Caco-2 (cell line): ENCODE results near the gene ULK3. TPM values are rescaled to one million over a fixed set of nuclear protein-coding genes. Genes with fewer than 3 reads are reported as not detected.

Experiments
- BruUV-seq: library from RNA; stranded (reverse); fragments of 400-500 nt; replicated peaks from 2 replicates; lab custom pipeline; 2021; lab: Mats Ljungman, UMichigan
- CTCF ChIA-PET: fragments of 300-600 bp; sonication (Branson Sonifier 250); formaldehyde crosslinking; loops from one replicate; lab custom pipeline; 2022; ENCODE audit warnings: antibody characterized with exemption; lab: Charles Lee
- POLR2A ChIA-PET: fragments of 300-600 bp; sonication (Branson Sonifier 250); formaldehyde crosslinking; loops from one replicate; lab custom pipeline; 2022; ENCODE audit warnings: antibody characterized with exemption; lab: Charles Lee
- DNase-seq, 2 experiments: peaks; one replicate each; pipeline versions ENCODE4 v3.0.0 to v3.0.0-alpha.2; 2020 to 2022
- H3K27me3 ChIP-seq: replicated peaks from 2 replicates; pipeline ENCODE4 v1.6.0; 2011; ENCODE audit warnings: low read length; ENCODE audit not compliant: control insufficient read depth, insufficient read depth
- H3K36me3 ChIP-seq: 2 replicates; pipeline ENCODE4 v1.5.1; 2011; ENCODE audit warnings: low read length; ENCODE audit not compliant: control insufficient read depth, insufficient read depth
- H3K4me1 ChIP-seq: fragments of 250-450 bp; sonication (Bioruptor Pico); 2 replicates; pipeline ENCODE4 v1.5.1; 2020; ENCODE audit warnings: mild to moderate bottlenecking
- H3K4me3 ChIP-seq: 2 replicates; pipeline ENCODE4 v1.5.1; 2011; ENCODE audit warnings: low read depth, mild to moderate bottlenecking, control low read depth, low read length
- H3K9me3 ChIP-seq: fragments of 250-450 bp; sonication (Bioruptor Pico); 2 replicates; pipeline ENCODE4 v1.5.1; 2020; ENCODE audit warnings: mild to moderate bottlenecking, moderate library complexity
- H3K27ac Mint-ChIP-seq: one replicate; pipeline ENCODE4 v1.8.0; 2022; ENCODE audit warnings: mixed read lengths; ENCODE audit not compliant: unreplicated experiment
- H3K27me3 Mint-ChIP-seq: one replicate; pipeline ENCODE4 v1.8.0; 2022; ENCODE audit warnings: mixed read lengths; ENCODE audit not compliant: insufficient read depth, unreplicated experiment
- H3K36me3 Mint-ChIP-seq: one replicate; pipeline ENCODE4 v1.8.0; 2022; ENCODE audit warnings: mild to moderate bottlenecking, mixed read lengths; ENCODE audit not compliant: insufficient read depth, unreplicated experiment
- H3K4me1 Mint-ChIP-seq: one replicate; pipeline ENCODE4 v1.8.0; 2022; ENCODE audit warnings: low read depth, mixed read lengths; ENCODE audit not compliant: unreplicated experiment
- H3K4me3 Mint-ChIP-seq: one replicate; pipeline ENCODE4 v1.8.0; 2022; ENCODE audit warnings: mild to moderate bottlenecking, moderate library complexity, mixed read lengths; ENCODE audit not compliant: unreplicated experiment
- H3K9me3 Mint-ChIP-seq: one replicate; pipeline ENCODE4 v1.8.0; 2022; ENCODE audit warnings: mixed read lengths; ENCODE audit not compliant: unreplicated experiment
- intact Hi-C: fragments of 100-400 bp; cut with micrococcal nuclease; formaldehyde crosslinking; loops from one replicate; pipeline ENCODE4 v1.10.0; 2022; ENCODE audit not compliant: unreplicated experiment
- total RNA-seq: library from RNA; stranded (reverse); gene quantifications from 2 replicates; pipeline ENCODE4 v1.2.3, GENCODE V29; 2022
- TF ChIP-seq, protein P1 (sequence below), 2 experiments: fragments of 200-600 bp in 1 of 2; IDR thresholded peaks; 1 replicate in 1 of 2; 2 replicates in 1 of 2; pipeline versions ENCODE4 v1.5.1 to v1.8.0; 2011 to 2022; ENCODE audit warnings: antibody characterized with exemption in 1 of 2, control low read depth in 1 of 2, inconsistent platforms in 1 of 2, low read depth in 1 of 2, low read length in 1 of 2, mild to moderate bottlenecking in 1 of 2, moderate library complexity in 1 of 2; ENCODE audit not compliant: insufficient read depth in 1 of 2, severe bottlenecking in 1 of 2, unreplicated experiment in 1 of 2

The ULK3 gene
- total RNA-seq, 1 experiment from 2014 or later = 33.4 TPM

DNA sequence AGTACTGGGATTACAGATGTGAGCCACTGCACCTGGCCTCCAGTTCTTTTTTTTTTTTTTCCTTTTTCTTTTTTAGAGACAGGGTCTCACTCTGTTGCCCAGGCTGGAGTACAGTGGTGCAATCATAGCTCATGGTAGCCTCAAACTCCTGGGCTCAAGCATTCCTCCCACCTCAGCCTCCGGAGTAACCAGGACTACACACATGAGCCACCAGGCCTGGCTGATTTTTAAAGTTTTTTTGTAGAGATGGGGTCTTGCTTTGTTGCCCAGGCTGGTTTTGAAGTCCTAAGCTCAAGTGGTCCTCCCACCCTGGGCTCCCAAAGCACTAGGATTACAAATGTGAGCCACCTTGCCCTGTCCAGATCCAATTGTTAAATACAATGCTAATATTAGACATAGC lies 13.6 kb upstream of the ULK3 start:
- no peak overlapping the region for H3K27ac Mint-ChIP-seq
- no peaks in the 10 kb centered on the region for H3K9me3 ChIP-seq
- H3K36me3 Mint-ChIP-seq = peaks cover 32% of the 10 kb centered on the region
- intact Hi-C loops = no loop called here
- no peaks in the 10 kb centered on the region for H3K27me3 ChIP-seq
- no TSS peak for BruUV-seq
- no peaks in the 10 kb centered on the region for H3K27me3 Mint-ChIP-seq
- TF ChIP-seq, protein P1, sequence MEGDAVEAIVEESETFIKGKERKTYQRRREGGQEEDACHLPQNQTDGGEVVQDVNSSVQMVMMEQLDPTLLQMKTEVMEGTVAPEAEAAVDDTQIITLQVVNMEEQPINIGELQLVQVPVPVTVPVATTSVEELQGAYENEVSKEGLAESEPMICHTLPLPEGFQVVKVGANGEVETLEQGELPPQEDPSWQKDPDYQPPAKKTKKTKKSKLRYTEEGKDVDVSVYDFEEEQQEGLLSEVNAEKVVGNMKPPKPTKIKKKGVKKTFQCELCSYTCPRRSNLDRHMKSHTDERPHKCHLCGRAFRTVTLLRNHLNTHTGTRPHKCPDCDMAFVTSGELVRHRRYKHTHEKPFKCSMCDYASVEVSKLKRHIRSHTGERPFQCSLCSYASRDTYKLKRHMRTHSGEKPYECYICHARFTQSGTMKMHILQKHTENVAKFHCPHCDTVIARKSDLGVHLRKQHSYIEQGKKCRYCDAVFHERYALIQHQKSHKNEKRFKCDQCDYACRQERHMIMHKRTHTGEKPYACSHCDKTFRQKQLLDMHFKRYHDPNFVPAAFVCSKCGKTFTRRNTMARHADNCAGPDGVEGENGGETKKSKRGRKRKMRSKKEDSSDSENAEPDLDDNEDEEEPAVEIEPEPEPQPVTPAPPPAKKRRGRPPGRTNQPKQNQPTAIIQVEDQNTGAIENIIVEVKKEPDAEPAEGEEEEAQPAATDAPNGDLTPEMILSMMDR (IDR thresholded peaks at IDR 0.05; ENCODE audit: insufficient read depth in 1 of 2, low read depth in 1 of 2, low read length in 1 of 2, severe bottlenecking in 1 of 2, unreplicated experiment in 1 of 2) = no peak
- no peak for DNase-seq
- H3K4me3 Mint-ChIP-seq = no peak overlapping the region
- ChIA-PET POLR2A (no interaction called here), CTCF (interaction anchor here (0.7 kb wide), 1 partner anchor 20 kb away, joined by 3 read pairs; no protein-coding TSS in a partner anchor)
- H3K4me1 ChIP-seq = peaks cover 10% of the 10 kb centered on the region
- peaks cover 15% of the 10 kb centered on the region for H3K4me1 Mint-ChIP-seq
- H3K9me3 Mint-ChIP-seq = no peaks in the 10 kb centered on the region
- H3K36me3 ChIP-seq = no peaks in the 10 kb centered on the region; the same call in 1 of the 2 replicates
- no peak overlapping the region for H3K4me3 ChIP-seq

DNA sequence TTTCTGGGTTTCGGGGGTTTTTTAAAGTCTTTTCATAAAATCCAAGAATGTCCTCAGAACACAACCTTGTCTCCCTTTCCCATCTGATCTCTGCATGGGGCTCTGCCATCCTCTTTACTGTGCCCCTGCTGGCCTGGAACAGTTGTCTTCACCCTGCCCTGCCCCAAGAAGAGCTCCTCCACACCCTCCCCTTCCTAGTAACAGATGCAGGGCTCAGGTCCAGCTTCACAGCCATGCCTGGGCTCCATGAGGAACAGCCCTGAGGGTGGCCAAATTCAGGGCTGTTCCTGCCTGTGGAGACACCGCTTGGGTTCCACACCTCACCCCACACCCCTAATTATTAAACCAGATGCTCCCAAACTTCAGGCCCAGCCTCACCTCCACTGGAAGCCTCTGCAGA lies 12.9 kb upstream of the ULK3 start:
- H3K9me3 ChIP-seq = no peaks in the 10 kb centered on the region
- Mint-ChIP-seq H3K9me3 (no peaks in the 10 kb centered on the region), H3K27me3 (no peaks in the 10 kb centered on the region), H3K36me3 (peaks cover 37% of the 10 kb centered on the region), H3K4me1 (peaks cover 15% of the 10 kb centered on the region), H3K27ac (no peak overlapping the region), H3K4me3 (no peak overlapping the region)
- TF ChIP-seq, protein P1 (IDR thresholded peaks at IDR 0.05; ENCODE audit: insufficient read depth in 1 of 2, low read depth in 1 of 2, low read length in 1 of 2, severe bottlenecking in 1 of 2, unreplicated experiment in 1 of 2) = no peak
- no peaks in the 10 kb centered on the region; the same call in 1 of the 2 replicates for H3K36me3 ChIP-seq
- peaks cover 10% of the 10 kb centered on the region for H3K4me1 ChIP-seq
- no peak overlapping the region for H3K4me3 ChIP-seq
- POLR2A ChIA-PET = interaction anchor here (0.5 to 0.7 kb wide), 2 partner anchors 73 to 597 kb away, joined by 3 to 11 read pairs; no protein-coding TSS in a partner anchor
- intact Hi-C loops = no loop called here
- BruUV-seq = no TSS peak
- H3K27me3 ChIP-seq = no peaks in the 10 kb centered on the region
- CTCF ChIA-PET = no interaction called here
- DNase-seq = no peak

DNA sequence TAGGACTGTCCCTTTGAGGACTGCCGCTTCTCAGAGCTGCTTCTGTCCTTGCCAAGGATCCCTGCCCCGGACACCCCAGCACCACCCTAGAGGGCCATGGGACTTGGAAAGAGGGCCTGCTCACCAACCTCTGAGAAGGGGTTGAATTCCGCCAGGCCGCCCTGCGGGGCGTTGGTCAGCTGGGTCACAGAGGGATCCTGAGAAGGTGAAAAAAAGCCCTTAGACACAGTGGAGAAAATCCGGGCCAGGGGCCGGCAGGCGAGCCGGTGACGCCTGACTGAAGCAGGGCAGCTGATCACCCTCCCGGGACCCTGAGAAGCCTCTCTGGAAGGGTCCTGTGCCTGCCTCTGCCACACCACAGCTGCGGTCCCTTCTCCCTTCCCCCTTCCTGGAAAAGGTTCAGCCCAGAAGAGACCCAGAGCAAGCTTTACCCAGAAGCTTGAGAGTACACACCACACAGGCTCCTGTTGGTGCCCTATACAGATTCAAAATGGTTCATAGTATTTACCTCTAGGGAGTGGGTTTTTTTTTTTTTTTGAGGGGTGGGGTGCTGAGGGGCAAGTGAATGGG lies 11.6 kb upstream of the ULK3 start:
- no peak overlapping the region for H3K4me3 ChIP-seq

More for the DNA sequence above, 11.6 kb upstream of the ULK3 start:
- Mint-ChIP-seq H3K27ac (no peak overlapping the region), H3K9me3 (no peaks in the 10 kb centered on the region), H3K4me1 (peaks cover 15% of the 10 kb centered on the region), H3K4me3 (no peak overlapping the region), H3K27me3 (no peaks in the 10 kb centered on the region), H3K36me3 (peaks cover 32% of the 10 kb centered on the region)
- Histone ChIP-seq H3K27me3 (no peaks in the 10 kb centered on the region), H3K4me1 (peaks cover 10% of the 10 kb centered on the region), H3K36me3 (no peaks in the 10 kb centered on the region; the same call in 1 of the 2 replicates), H3K9me3 (no peaks in the 10 kb centered on the region)
- ChIA-PET CTCF (no interaction called here), POLR2A (no interaction called here)
- TF ChIP-seq, protein P1 (IDR thresholded peaks at IDR 0.05; ENCODE audit: insufficient read depth in 1 of 2, low read depth in 1 of 2, low read length in 1 of 2, severe bottlenecking in 1 of 2, unreplicated experiment in 1 of 2) = no peak
- intact Hi-C loops = no loop called here
- no peak for DNase-seq
- no TSS peak for BruUV-seq
